ENCODE data around the gene COMT.

DNA sequence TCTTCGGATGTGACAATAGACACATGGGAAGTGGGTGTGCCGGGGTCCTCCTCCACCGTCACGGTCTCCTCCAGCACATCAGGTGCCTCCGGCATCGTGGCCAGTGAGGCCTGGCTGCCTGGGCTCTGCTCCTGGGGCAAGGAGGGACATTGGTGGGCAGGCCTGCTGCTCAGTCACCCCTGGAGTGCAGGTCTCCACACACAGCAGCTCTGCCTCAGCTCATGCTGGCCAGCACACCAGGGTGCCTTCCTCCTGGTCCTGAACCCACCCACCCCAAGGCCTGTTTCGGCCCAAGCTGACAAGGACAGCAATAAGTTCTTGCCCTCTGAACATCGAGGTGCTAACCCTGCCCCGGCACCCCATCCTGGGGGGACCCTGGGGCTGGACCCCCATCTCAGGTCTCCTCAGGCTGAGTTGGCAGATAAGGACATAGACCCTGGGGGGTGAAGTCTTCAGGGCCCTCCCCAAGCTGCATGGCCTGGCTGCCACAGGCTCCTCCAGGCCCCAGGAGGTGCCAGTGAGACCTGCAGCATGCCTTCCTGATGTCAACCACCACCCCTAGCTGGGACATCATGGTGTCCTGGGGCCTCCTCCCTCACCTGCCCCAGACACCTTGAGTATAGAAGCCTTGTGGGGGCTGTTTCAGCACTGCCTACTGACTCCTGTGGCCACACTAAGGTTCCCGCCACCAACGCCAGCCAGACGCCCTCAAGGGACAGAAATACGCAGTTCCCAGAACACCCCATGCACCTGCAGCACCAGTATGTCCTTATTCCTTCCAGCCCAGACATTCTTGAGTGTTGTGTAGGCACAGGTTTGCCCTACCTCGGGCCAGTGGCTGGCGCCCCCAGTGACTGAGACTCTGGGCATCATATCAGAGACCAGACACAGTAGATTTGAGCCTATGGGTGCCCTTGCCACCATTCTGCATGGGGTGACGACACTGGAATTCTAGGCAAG is 40.7 kb downstream of the COMT start:
- TF ChIP-seq POLR2A (IDR thresholded peaks at IDR 0.05) (no peak), POLR2AphosphoS5 (IDR thresholded peaks at IDR 0.05) (no peak), EP300 (IDR thresholded peaks at IDR 0.05) (no peak)
- TF ChIP-seq, protein P1, sequence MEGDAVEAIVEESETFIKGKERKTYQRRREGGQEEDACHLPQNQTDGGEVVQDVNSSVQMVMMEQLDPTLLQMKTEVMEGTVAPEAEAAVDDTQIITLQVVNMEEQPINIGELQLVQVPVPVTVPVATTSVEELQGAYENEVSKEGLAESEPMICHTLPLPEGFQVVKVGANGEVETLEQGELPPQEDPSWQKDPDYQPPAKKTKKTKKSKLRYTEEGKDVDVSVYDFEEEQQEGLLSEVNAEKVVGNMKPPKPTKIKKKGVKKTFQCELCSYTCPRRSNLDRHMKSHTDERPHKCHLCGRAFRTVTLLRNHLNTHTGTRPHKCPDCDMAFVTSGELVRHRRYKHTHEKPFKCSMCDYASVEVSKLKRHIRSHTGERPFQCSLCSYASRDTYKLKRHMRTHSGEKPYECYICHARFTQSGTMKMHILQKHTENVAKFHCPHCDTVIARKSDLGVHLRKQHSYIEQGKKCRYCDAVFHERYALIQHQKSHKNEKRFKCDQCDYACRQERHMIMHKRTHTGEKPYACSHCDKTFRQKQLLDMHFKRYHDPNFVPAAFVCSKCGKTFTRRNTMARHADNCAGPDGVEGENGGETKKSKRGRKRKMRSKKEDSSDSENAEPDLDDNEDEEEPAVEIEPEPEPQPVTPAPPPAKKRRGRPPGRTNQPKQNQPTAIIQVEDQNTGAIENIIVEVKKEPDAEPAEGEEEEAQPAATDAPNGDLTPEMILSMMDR (IDR thresholded peaks at IDR 0.05) = no peak
